ENCODE data around the gene CLSTN3. TPM values are rescaled to one million over a fixed set of nuclear protein-coding genes. Genes with fewer than 3 reads are reported as not detected.

Gene CLSTN3
- total RNA-seq, result 10 to 100 TPM; 16.1 to 45.6 (median 28.4) TPM

DNA sequence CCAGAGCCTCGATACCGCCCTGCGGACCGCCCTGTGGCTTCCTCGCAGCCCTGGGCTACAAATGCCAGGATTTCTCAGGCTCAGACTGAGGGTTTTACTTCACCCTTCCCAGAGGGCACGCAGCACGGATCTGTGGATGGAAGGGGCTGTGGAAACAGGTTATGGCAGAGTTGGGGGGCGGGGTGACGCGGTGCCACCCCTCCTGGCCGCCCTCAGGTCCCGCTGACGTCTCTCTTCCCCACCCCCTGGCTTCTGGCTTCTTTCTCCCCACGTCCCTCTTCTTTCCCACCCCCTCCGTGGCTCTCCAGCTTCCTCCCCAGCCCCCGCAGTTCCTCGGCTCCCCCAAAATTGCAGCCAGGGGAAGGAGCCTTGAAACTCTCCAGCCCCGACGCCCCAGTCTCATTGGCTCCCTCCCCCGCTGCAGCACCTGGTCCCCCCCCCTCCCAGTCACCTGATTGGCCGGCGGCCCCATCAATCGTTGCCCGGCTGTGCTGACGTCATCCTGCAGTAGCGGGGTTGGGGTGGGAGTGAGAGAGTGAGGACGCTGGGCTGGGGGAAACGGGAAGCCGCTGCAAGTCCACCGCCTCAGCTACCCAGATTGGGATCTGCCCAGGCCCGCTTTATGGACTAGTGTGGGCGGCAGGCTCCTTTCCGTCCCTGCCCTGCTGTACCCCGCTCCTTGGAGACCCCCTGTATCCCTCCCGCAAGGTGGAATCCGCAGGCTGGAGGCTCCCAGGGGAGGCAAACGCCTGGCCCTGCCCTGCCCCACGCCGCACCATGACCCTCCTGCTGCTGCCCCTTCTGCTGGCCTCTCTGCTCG, at the start of gene CLSTN3:
Gene CLSTN3, plus strand, starts transcription at position 500 of the 820 bp plus-strand sequence. Its CDS starts 278 bp downstream, at position 778.
- TF ChIP-seq, protein P1, sequence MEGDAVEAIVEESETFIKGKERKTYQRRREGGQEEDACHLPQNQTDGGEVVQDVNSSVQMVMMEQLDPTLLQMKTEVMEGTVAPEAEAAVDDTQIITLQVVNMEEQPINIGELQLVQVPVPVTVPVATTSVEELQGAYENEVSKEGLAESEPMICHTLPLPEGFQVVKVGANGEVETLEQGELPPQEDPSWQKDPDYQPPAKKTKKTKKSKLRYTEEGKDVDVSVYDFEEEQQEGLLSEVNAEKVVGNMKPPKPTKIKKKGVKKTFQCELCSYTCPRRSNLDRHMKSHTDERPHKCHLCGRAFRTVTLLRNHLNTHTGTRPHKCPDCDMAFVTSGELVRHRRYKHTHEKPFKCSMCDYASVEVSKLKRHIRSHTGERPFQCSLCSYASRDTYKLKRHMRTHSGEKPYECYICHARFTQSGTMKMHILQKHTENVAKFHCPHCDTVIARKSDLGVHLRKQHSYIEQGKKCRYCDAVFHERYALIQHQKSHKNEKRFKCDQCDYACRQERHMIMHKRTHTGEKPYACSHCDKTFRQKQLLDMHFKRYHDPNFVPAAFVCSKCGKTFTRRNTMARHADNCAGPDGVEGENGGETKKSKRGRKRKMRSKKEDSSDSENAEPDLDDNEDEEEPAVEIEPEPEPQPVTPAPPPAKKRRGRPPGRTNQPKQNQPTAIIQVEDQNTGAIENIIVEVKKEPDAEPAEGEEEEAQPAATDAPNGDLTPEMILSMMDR (IDR thresholded peaks at IDR 0.05; ENCODE audit: low read depth), result no peak

DNA sequence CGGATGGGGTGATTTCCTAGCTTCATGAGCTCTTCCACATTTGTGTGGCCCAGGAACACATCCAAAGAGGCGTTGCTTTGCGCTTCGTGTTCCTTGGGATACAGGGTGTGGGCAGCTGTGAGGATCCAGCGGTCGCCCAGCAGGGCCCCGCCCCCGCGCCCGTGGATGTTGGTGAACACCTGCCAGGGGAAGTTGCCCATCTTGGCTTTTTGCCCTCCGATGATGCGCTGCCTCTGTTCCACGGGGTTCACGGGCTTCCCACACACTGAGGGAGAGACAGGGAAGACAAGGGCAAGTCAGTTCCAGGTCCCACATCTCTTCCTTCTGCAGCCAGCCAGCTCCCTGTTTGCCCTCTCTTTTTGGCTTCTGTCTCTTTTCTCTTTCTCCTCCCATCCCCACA, 49.1 kb upstream of the CLSTN3 start:
- TF ChIP-seq, protein P1 (IDR thresholded peaks at IDR 0.05; ENCODE audit: low read depth), result no peak

DNA sequence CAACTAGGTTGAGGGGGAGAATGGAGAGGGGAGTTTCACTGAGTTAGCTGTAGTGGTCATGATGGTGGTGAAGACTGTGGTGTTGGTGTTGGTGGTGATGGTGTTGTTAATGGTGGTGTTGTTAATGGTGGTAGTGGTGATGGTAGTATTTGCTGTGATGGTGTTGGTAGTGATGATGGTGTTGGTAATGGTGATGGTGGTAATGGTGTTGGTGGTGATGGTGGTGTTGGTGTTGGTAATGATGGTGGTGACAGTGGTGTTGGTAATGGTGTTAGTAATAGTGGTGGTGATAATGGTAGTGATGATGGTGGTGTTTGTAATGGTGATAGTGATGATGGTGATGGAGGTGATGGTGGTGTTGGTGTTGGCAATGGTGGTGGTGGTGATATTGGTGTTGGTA, 47.0 kb upstream of the CLSTN3 start:
- TF ChIP-seq, protein P1 (IDR thresholded peaks at IDR 0.05; ENCODE audit: low read depth), result no peak

DNA sequence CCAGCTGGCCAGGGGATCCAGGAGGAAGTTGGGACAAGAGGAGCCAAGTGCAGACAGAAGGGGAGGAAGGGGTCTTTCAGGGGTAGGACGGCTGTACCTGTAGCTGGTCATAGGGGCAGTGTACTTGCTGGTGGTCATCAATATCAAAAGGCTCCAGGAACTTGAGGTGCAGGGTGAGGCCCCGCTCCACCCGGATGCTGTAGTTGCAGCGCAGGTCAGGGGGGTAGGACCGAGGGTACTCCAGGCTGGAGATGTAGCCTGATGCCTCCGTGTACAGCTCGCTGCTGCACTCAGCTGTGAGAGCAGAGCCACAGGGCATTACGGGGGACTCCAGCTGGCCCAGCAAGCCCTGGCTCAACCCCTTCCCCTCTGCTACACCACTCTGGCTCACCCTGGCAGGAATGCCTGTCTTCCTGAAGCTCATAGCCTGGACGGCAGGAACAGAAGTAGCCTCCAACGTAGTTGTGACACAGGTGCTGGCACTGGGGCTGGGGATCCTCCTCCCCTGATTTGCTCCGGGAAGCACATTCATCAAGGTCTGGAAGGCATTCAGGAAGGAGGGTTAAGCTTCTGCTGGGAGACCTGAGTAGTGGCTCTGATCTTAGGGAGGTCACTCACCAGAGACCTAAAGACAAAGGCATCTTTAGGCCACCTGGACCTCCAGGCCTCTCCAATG, 40.8 kb upstream of the CLSTN3 start:
- TF ChIP-seq, protein P1 (IDR thresholded peaks at IDR 0.05; ENCODE audit: low read depth), result no peak

DNA sequence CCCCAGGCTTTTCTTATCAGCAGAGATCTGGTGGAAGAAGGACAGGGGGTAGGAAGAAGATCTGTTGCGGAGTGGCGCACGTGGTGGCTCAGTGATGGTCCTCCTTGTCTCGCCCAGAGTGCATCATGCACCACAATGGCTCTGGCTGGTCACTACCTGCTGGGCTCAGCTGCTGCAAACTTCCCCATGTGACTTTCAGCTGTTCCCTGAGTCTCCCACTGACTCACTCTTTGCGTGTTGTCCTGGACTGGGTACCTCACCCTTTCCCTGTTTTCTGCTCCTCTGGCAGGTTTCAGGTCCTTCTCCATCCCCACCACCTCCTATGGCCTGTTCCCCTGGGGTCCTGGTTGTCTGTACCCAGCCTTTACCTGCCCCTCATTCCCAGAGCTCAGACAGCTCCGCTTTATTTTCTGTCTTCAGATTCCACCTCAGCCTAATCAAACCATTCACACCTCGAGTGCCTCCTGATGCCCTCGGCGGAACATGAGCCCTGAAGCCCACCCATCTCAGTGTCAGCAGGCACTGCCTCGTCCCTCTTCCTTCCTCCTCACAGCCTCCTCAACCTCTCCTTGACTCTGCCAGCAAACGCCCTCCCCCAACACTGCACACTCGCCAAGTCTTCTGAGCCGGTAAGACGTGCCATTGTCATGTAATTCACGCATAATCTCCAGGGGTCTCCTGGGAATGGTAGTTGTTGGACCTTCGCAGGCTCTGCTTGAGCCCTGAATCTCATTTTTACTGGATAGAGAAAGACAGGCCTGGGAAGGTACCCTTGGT, 39.8 kb upstream of the CLSTN3 start:
- TF ChIP-seq, protein P1 (IDR thresholded peaks at IDR 0.05; ENCODE audit: low read depth), result no peak

DNA sequence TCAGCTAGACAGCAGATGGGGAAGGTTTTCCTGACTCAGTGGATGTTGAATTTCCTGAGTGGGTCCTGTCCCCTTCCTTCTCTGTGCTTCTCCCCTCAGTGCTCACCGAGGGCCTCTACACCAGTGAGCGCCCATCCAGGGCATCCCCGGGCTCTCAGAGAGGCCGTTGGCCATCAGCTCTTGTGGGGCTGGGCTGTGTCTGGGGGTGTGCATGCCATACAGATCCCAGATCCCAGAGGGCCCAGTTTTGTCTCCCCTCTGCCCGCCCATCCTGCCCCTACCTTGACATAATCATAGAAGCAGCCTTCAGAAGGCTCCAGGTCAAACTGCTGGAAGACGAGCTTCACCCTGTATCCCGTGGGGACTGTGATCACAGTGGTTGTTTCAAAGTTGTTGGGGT, 39.0 kb upstream of the CLSTN3 start:
- TF ChIP-seq, protein P1 (IDR thresholded peaks at IDR 0.05; ENCODE audit: low read depth), result no peak

All from subcutaneous adipose tissue (tissue), 4 donors.